SK-N-SH treated with all-trans-retinoic acid at 6 μM for 48 hours (cell line): ENCODE measurements around the gene SLC25A2.
A peak's percentile ranks its signal among the peaks of the same experiment; 100 is the strongest.
"Not testable (repeated sequence)": the region's sequence is repeated elsewhere in the genome, so short reads cannot be mapped to it uniquely, and the experiment has no call there.

Experiments used
- ATAC-seq: fragments of 200-7000 bp; cut with Tn5 transposase; 3 replicates; pipeline ENCODE4 v1.9.1; 2020; ENCODE audit warnings: mild to moderate bottlenecking, moderate library complexity
- ARNTL ChIP-seq: fragments of 450-650 bp; formaldehyde crosslinking; IDR thresholded peaks from 2 replicates; pipeline ENCODE4 v1.5.0; 2020; ENCODE audit warnings: low read depth, mild to moderate bottlenecking, moderate library complexity, borderline replicate concordance
- BACH2 ChIP-seq: fragments of 250-450 bp; sonication (Bioruptor Pico); IDR thresholded peaks from 2 replicates; pipeline ENCODE4 v1.9.0; 2021; ENCODE audit warnings: mild to moderate bottlenecking, borderline replicate concordance
- CSDC2 ChIP-seq: fragments of 250-450 bp; sonication (Bioruptor Pico); IDR thresholded peaks from 2 replicates; pipeline ENCODE4 v1.5.0; 2020; ENCODE audit warnings: mild to moderate bottlenecking, moderate library complexity
- ESRRG ChIP-seq: fragments of 250-450 bp; sonication (Bioruptor Pico); IDR thresholded peaks from 2 replicates; pipeline ENCODE4 v1.6.1; 2021; ENCODE audit warnings: mild to moderate bottlenecking
- GLIS3 ChIP-seq: fragments of 250-450 bp; sonication (Bioruptor Pico); IDR thresholded peaks from 2 replicates; pipeline ENCODE4 v1.5.0; 2020; ENCODE audit warnings: mild to moderate bottlenecking, moderate library complexity
- ISL1 ChIP-seq: fragments of 250-450 bp; sonication (Bioruptor Pico); IDR thresholded peaks from 2 replicates; pipeline ENCODE4 v2.1.2; 2022; ENCODE audit warnings: mild to moderate bottlenecking, moderate library complexity
- OSR1 ChIP-seq: fragments of 250-450 bp; sonication (Bioruptor Pico); IDR thresholded peaks from 2 replicates; pipeline ENCODE4 v1.8.0; 2022; ENCODE audit warnings: moderate library complexity, mild to moderate bottlenecking, inconsistent platforms
- PPARA ChIP-seq: fragments of 250-450 bp; sonication (Bioruptor Pico); IDR thresholded peaks from 2 replicates; pipeline ENCODE4 v1.5.0; 2020; ENCODE audit warnings: mild to moderate bottlenecking, borderline replicate concordance
- RARB ChIP-seq: fragments of 250-450 bp; sonication (Bioruptor Pico); IDR thresholded peaks from 2 replicates; pipeline ENCODE4 v1.8.0; 2021; ENCODE audit warnings: mild to moderate bottlenecking, moderate library complexity
- SNAI2 ChIP-seq: fragments of 250-450 bp; sonication (Bioruptor Pico); IDR thresholded peaks from 2 replicates; pipeline ENCODE4 v1.5.0; 2020; ENCODE audit warnings: mild to moderate bottlenecking, moderate library complexity
- TCF4 ChIP-seq: fragments of 250-450 bp; sonication (Bioruptor Pico); IDR thresholded peaks from 2 replicates; pipeline ENCODE4 v1.8.0; 2021; ENCODE audit warnings: mild to moderate bottlenecking, moderate library complexity, borderline replicate concordance
- TOX ChIP-seq: fragments of 250-450 bp; sonication (Bioruptor Pico); IDR thresholded peaks from 2 replicates; pipeline ENCODE4 v1.8.0; 2021; ENCODE audit warnings: mild to moderate bottlenecking, moderate library complexity, borderline replicate concordance
- ZC3H10 ChIP-seq: fragments of 250-450 bp; sonication (Bioruptor Pico); IDR thresholded peaks from 2 replicates; pipeline ENCODE4 v1.5.1; 2021; ENCODE audit warnings: mild to moderate bottlenecking, moderate library complexity
- ZFP3 ChIP-seq: fragments of 250-450 bp; sonication (Bioruptor Pico); IDR thresholded peaks from 2 replicates; pipeline ENCODE4 v1.5.0; 2020; ENCODE audit warnings: mild to moderate bottlenecking, moderate library complexity
- ZFP30 ChIP-seq: fragments of 450-650 bp; formaldehyde crosslinking; IDR thresholded peaks from 2 replicates; pipeline ENCODE4 v1.5.0; 2022; ENCODE audit warnings: mild to moderate bottlenecking, moderate library complexity
- ZNF565 ChIP-seq: fragments of 450-650 bp; formaldehyde crosslinking; conservative IDR thresholded peaks from 2 replicates; pipeline ENCODE4 v1.5.0; 2020; ENCODE audit warnings: low read depth, mild to moderate bottlenecking, moderate library complexity
- ZNF70 ChIP-seq: fragments of 450-650 bp; formaldehyde crosslinking; IDR thresholded peaks from 2 replicates; pipeline ENCODE4 v1.5.0; 2020; ENCODE audit warnings: mild to moderate bottlenecking, moderate library complexity
- ZNF8 ChIP-seq: fragments of 450-650 bp; formaldehyde crosslinking; IDR thresholded peaks from 2 replicates; pipeline ENCODE4 v1.5.0; 2020; ENCODE audit warnings: mild to moderate bottlenecking, moderate library complexity
- TF ChIP-seq, protein P1 (sequence below): fragments of 250-450 bp; sonication (Bioruptor Pico); IDR thresholded peaks from 2 replicates; pipeline ENCODE4 v1.5.0; 2020; ENCODE audit warnings: mild to moderate bottlenecking, moderate library complexity
- TF ChIP-seq, protein P2 (sequence below): fragments of 250-450 bp; sonication (Bioruptor Pico); IDR thresholded peaks from 2 replicates; pipeline ENCODE4 v1.5.1; 2021; ENCODE audit warnings: mild to moderate bottlenecking, moderate library complexity
- TF ChIP-seq, protein P3 (sequence below): fragments of 250-450 bp; sonication (Bioruptor Pico); IDR thresholded peaks from 2 replicates; pipeline ENCODE4 v1.8.0; 2021; ENCODE audit warnings: low read depth, mild to moderate bottlenecking, moderate library complexity, borderline replicate concordance
- TF ChIP-seq, protein P4 (sequence below): fragments of 250-450 bp; sonication (Bioruptor Pico); IDR thresholded peaks from 2 replicates; pipeline ENCODE4 v1.8.0; 2020; ENCODE audit warnings: mild to moderate bottlenecking, moderate library complexity, borderline replicate concordance
- TF ChIP-seq, protein P5 (sequence below): fragments of 250-450 bp; sonication (Bioruptor Pico); IDR thresholded peaks from 2 replicates; pipeline ENCODE4 v1.5.1; 2020; ENCODE audit warnings: low read depth, mild to moderate bottlenecking, moderate library complexity

The SLC25A2 gene

DNA sequence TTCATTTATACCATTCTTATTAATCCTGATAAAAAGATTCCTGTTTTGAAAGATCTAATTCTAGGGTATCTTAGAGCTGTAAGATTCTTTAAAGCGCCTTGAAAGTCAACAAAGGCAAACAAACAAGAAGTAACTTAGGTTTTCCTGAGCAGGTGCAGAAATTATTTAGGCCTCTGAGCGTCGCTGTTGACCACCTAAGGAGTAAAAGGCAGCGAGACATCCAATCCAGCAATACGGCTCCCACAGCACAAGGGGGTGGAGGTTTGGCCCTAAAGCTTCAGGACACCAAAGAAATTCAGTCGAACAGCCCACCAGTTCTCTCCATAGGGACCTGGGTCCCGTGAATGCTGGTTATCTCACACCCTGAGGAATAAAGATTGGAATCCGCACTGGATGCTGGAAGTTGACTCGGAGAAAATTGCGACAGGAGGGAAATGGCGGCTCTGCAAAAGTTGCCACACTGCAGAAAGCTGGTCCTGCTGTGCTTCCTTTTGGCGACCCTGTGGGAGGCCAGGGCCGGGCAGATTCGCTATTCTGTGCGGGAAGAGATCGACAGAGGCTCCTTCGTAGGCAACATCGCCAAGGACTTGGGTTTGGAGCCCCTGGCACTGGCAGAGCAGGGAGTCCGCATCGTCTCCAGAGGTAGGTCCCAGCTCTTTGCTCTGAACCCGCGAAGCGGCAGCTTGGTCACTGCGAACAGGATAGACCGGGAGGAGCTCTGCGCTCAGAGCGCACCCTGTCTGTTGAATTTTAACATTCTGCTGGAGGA, 34.9 kb upstream of the SLC25A2 start, which contains the start of gene PCDHGA2:
Gene PCDHGA2 (plus strand): TSS at position 223 of the 769 bp plus-strand sequence.
- ATAC-seq: 0 out of 3 replicates have a peak, but pooled peaks have one; percentile 25
- TF ChIP-seq, protein P1, sequence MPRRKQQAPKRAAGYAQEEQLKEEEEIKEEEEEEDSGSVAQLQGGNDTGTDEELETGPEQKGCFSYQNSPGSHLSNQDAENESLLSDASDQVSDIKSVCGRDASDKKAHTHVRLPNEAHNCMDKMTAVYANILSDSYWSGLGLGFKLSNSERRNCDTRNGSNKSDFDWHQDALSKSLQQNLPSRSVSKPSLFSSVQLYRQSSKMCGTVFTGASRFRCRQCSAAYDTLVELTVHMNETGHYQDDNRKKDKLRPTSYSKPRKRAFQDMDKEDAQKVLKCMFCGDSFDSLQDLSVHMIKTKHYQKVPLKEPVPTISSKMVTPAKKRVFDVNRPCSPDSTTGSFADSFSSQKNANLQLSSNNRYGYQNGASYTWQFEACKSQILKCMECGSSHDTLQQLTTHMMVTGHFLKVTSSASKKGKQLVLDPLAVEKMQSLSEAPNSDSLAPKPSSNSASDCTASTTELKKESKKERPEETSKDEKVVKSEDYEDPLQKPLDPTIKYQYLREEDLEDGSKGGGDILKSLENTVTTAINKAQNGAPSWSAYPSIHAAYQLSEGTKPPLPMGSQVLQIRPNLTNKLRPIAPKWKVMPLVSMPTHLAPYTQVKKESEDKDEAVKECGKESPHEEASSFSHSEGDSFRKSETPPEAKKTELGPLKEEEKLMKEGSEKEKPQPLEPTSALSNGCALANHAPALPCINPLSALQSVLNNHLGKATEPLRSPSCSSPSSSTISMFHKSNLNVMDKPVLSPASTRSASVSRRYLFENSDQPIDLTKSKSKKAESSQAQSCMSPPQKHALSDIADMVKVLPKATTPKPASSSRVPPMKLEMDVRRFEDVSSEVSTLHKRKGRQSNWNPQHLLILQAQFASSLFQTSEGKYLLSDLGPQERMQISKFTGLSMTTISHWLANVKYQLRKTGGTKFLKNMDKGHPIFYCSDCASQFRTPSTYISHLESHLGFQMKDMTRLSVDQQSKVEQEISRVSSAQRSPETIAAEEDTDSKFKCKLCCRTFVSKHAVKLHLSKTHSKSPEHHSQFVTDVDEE (CRISPR knock-in tag): no peak
- no peak for TF ChIP-seq ARNTL
- no peak for TF ChIP-seq ZNF565 (CRISPR knock-in tag)
- TF ChIP-seq ZC3H10 (CRISPR knock-in tag): no peak
- no peak for TF ChIP-seq RARB (CRISPR knock-in tag)
- TF ChIP-seq SNAI2 (CRISPR knock-in tag): no peak
- TF ChIP-seq ISL1 (CRISPR knock-in tag): no peak
- no peak for TF ChIP-seq BACH2 (CRISPR knock-in tag)
- no peak for TF ChIP-seq ESRRG (CRISPR knock-in tag)
- no peak for TF ChIP-seq ZNF70 (CRISPR knock-in tag)
- no peak for TF ChIP-seq ZFP3 (CRISPR knock-in tag)
- no peak for TF ChIP-seq OSR1 (CRISPR knock-in tag)
- TF ChIP-seq, protein P2, sequence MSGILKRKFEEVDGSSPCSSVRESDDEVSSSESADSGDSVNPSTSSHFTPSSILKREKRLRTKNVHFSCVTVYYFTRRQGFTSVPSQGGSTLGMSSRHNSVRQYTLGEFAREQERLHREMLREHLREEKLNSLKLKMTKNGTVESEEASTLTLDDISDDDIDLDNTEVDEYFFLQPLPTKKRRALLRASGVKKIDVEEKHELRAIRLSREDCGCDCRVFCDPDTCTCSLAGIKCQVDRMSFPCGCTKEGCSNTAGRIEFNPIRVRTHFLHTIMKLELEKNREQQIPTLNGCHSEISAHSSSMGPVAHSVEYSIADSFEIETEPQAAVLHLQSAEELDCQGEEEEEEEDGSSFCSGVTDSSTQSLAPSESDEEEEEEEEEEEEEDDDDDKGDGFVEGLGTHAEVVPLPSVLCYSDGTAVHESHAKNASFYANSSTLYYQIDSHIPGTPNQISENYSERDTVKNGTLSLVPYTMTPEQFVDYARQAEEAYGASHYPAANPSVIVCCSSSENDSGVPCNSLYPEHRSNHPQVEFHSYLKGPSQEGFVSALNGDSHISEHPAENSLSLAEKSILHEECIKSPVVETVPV (CRISPR knock-in tag): no peak
- TF ChIP-seq PPARA: no peak
- no peak for TF ChIP-seq TOX (CRISPR knock-in tag)
- TF ChIP-seq, protein P3, sequence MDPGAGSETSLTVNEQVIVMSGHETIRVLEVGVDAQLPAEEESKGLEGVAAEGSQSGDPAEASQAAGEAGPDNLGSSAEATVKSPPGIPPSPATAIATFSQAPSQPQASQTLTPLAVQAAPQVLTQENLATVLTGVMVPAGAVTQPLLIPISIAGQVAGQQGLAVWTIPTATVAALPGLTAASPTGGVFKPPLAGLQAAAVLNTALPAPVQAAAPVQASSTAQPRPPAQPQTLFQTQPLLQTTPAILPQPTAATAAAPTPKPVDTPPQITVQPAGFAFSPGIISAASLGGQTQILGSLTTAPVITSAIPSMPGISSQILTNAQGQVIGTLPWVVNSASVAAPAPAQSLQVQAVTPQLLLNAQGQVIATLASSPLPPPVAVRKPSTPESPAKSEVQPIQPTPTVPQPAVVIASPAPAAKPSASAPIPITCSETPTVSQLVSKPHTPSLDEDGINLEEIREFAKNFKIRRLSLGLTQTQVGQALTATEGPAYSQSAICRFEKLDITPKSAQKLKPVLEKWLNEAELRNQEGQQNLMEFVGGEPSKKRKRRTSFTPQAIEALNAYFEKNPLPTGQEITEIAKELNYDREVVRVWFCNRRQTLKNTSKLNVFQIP (CRISPR knock-in tag): no peak
- TF ChIP-seq, all 23 proteins: peak for 0

DNA sequence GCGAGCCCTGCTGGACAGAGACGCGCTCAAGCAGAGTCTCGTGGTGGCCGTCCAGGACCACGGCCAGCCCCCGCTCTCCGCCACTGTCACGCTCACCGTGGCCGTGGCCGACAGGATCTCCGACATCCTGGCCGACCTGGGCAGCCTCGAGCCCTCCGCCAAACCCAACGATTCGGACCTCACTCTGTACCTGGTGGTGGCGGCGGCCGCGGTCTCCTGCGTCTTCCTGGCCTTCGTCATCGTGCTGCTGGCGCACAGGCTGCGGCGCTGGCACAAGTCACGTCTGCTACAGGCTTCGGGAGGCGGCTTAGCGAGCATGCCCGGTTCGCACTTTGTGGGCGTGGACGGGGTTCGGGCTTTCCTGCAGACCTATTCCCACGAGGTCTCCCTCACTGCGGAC, 28.7 kb upstream of the SLC25A2 start:
- not testable (repeated sequence) for ATAC-seq

DNA sequence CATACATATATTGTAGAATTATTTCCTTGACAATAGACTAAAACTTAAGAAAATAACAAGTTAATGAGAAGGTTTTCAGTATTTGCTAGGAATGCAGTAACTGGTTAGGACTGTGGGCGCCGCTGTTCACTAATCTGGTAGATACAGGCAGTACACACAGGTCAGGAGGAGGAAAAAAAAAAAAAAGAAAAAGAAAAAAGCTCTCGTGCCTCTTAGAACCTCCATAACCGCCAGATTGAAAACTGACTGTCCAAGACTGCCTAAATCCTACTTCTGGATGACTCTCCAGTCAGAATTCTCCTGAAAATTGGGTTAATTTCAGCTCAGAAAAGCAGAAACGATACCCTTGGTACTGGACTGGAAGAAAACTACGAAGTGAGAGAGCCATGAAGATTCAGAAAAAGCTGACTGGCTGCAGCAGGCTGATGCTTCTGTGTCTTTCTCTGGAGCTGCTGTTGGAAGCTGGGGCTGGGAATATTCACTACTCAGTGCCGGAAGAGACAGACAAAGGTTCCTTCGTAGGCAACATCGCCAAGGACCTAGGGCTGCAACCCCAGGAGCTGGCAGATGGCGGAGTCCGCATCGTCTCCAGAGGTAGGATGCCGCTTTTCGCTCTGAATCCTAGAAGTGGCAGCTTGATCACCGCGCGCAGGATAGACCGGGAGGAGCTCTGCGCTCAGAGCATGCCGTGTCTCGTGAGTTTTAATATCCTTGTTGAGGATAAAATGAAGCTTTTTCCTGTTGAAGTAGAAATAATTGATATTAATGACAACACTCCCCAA, 26.6 kb upstream of the SLC25A2 start, which contains the start of gene PCDHGA1:
Gene PCDHGA1 (plus strand): TSS at position 216 of the 782 bp plus-strand sequence.
- peak; percentile 75 for ATAC-seq

More for the DNA sequence above, 26.6 kb upstream of the SLC25A2 start, which contains the start of gene PCDHGA1:
- no peak for TF ChIP-seq ARNTL
- TF ChIP-seq, protein P4, sequence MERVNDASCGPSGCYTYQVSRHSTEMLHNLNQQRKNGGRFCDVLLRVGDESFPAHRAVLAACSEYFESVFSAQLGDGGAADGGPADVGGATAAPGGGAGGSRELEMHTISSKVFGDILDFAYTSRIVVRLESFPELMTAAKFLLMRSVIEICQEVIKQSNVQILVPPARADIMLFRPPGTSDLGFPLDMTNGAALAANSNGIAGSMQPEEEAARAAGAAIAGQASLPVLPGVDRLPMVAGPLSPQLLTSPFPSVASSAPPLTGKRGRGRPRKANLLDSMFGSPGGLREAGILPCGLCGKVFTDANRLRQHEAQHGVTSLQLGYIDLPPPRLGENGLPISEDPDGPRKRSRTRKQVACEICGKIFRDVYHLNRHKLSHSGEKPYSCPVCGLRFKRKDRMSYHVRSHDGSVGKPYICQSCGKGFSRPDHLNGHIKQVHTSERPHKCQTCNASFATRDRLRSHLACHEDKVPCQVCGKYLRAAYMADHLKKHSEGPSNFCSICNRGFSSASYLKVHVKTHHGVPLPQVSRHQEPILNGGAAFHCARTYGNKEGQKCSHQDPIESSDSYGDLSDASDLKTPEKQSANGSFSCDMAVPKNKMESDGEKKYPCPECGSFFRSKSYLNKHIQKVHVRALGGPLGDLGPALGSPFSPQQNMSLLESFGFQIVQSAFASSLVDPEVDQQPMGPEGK: no peak
- TF ChIP-seq TCF4: no peak
- TF ChIP-seq ZC3H10 (CRISPR knock-in tag): no peak
- no peak for TF ChIP-seq ZFP30 (CRISPR knock-in tag)
- TF ChIP-seq CSDC2 (CRISPR knock-in tag): no peak
- no peak for TF ChIP-seq PPARA
- TF ChIP-seq, protein P2 (CRISPR knock-in tag): no peak
- no peak for TF ChIP-seq ZNF8 (CRISPR knock-in tag)
- no peak for TF ChIP-seq GLIS3
- TF ChIP-seq TOX (CRISPR knock-in tag): no peak
- no peak for TF ChIP-seq BACH2 (CRISPR knock-in tag)
- no peak for TF ChIP-seq RARB (CRISPR knock-in tag)
- no peak for TF ChIP-seq ZNF565 (CRISPR knock-in tag)
- no peak for TF ChIP-seq SNAI2 (CRISPR knock-in tag)
- TF ChIP-seq ESRRG (CRISPR knock-in tag): no peak
- no peak for TF ChIP-seq ZFP3 (CRISPR knock-in tag)
- no peak for TF ChIP-seq ISL1 (CRISPR knock-in tag)
- TF ChIP-seq, protein P5, sequence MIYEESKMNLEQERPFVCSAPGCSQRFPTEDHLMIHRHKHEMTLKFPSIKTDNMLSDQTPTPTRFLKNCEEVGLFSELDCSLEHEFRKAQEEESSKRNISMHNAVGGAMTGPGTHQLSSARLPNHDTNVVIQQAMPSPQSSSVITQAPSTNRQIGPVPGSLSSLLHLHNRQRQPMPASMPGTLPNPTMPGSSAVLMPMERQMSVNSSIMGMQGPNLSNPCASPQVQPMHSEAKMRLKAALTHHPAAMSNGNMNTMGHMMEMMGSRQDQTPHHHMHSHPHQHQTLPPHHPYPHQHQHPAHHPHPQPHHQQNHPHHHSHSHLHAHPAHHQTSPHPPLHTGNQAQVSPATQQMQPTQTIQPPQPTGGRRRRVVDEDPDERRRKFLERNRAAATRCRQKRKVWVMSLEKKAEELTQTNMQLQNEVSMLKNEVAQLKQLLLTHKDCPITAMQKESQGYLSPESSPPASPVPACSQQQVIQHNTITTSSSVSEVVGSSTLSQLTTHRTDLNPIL (CRISPR knock-in tag): no peak
- no peak for TF ChIP-seq OSR1 (CRISPR knock-in tag)
